ENCODE measurements around the gene HES7.

DNA sequence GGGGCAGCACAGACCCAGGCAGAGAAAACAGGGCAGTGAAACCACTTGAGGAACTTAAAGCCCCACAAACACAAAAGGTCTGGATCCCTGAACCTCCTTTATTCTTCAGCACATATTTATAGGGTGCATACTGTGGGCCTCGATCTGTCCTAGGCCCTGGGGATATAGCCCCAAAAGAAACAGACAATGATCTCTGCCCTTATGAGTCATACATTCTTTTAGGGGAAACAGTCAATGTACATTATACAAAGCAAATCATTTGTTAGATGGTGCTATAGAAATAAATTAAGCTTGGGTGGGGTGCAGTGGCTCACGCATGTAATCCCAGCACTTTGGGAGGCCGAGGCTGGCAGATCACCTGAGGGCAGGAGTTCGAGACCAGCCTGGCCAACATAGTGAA, 10.0 kb upstream of the HES7 start:
- TF ChIP-seq, protein P1, sequence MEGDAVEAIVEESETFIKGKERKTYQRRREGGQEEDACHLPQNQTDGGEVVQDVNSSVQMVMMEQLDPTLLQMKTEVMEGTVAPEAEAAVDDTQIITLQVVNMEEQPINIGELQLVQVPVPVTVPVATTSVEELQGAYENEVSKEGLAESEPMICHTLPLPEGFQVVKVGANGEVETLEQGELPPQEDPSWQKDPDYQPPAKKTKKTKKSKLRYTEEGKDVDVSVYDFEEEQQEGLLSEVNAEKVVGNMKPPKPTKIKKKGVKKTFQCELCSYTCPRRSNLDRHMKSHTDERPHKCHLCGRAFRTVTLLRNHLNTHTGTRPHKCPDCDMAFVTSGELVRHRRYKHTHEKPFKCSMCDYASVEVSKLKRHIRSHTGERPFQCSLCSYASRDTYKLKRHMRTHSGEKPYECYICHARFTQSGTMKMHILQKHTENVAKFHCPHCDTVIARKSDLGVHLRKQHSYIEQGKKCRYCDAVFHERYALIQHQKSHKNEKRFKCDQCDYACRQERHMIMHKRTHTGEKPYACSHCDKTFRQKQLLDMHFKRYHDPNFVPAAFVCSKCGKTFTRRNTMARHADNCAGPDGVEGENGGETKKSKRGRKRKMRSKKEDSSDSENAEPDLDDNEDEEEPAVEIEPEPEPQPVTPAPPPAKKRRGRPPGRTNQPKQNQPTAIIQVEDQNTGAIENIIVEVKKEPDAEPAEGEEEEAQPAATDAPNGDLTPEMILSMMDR (IDR thresholded peaks at IDR 0.05): no peak
- TF ChIP-seq POLR2AphosphoS5 (IDR thresholded peaks at IDR 0.05) (no peak), EP300 (IDR thresholded peaks at IDR 0.05) (no peak), POLR2A (IDR thresholded peaks at IDR 0.05; ENCODE audit: low read depth) (no peak)

All from esophagus muscularis mucosa (tissue), 4 donors.